HepG2 (cell line): ENCODE data around the gene ARID1A. TPM values are rescaled to one million over a fixed set of nuclear protein-coding genes. Genes with fewer than 3 reads are reported as not detected.

Experiments
- CBX1 ChIP-seq: IDR thresholded peaks from one replicate; pipeline ENCODE4 v1.6.1; 2016; ENCODE audit warnings: antibody characterized with exemption, low read depth
- ELF4 ChIP-seq: sonication (generic); formaldehyde crosslinking; IDR thresholded peaks from 2 replicates; pipeline ENCODE4 v1.5.0; 2020; ENCODE audit warnings: missing genetic modification reagents, mild to moderate bottlenecking, moderate library complexity, borderline replicate concordance
- GMEB1 ChIP-seq: sonication (generic); formaldehyde crosslinking; IDR thresholded peaks from 2 replicates; pipeline ENCODE4 v1.5.1; 2020; ENCODE audit warnings: missing genetic modification reagents, mild to moderate bottlenecking, borderline replicate concordance
- POLR2G ChIP-seq: fragments of 200-400 bp; formaldehyde crosslinking; IDR thresholded peaks from 2 replicates; pipeline ENCODE4 v1.6.1; 2018; ENCODE audit warnings: mild to moderate bottlenecking, low read depth, low read length, moderate library complexity
- RFX3 ChIP-seq: IDR thresholded peaks from 2 replicates; pipeline ENCODE4 v1.6.1; 2016; ENCODE audit warnings: missing biosample characterization, missing genetic modification reagents
- SOX5 ChIP-seq: IDR thresholded peaks from 2 replicates; pipeline ENCODE4 v1.6.1; 2016; ENCODE audit warnings: borderline replicate concordance
- TFAP4 ChIP-seq: sonication (generic); IDR thresholded peaks from 2 replicates; pipeline ENCODE4 v1.6.1; 2016; ENCODE audit warnings: low read depth, borderline replicate concordance
- TMF1 ChIP-seq: sonication (generic); formaldehyde crosslinking; IDR thresholded peaks from 2 replicates; pipeline ENCODE4 v1.8.1; 2022; ENCODE audit warnings: low read depth, missing genetic modification reagents
- ZGPAT ChIP-seq: IDR thresholded peaks from 2 replicates; pipeline ENCODE4 v1.6.1; 2016; ENCODE audit warnings: mild to moderate bottlenecking
- ZNF143 ChIP-seq: sonication (generic); formaldehyde crosslinking; IDR thresholded peaks from 2 replicates; pipeline ENCODE4 v1.4.0; 2020; ENCODE audit warnings: missing genetic modification reagents
- ZNF17 ChIP-seq: sonication (generic); formaldehyde crosslinking; IDR thresholded peaks from 2 replicates; pipeline ENCODE4 v1.5.0; 2020; ENCODE audit warnings: mild to moderate bottlenecking, missing genetic modification reagents
- ZNF512 ChIP-seq: sonication (generic); formaldehyde crosslinking; IDR thresholded peaks from 2 replicates; pipeline ENCODE4 v1.4.0; 2020; ENCODE audit warnings: mild to moderate bottlenecking, missing genetic modification reagents
- ZNF572 ChIP-seq: sonication (generic); formaldehyde crosslinking; IDR thresholded peaks from 2 replicates; pipeline ENCODE4 v1.5.1; 2020; ENCODE audit warnings: mild to moderate bottlenecking, missing genetic modification reagents
- ZNF576 ChIP-seq: sonication (generic); formaldehyde crosslinking; IDR thresholded peaks from 2 replicates; pipeline ENCODE4 v1.4.0; 2020; ENCODE audit warnings: mild to moderate bottlenecking, missing genetic modification reagents
- ZNF619 ChIP-seq: sonication (generic); formaldehyde crosslinking; IDR thresholded peaks from 2 replicates; pipeline ENCODE4 v1.4.0; 2020; ENCODE audit warnings: mild to moderate bottlenecking, missing genetic modification reagents
- ZNF768 ChIP-seq: sonication (generic); formaldehyde crosslinking; IDR thresholded peaks from 2 replicates; pipeline ENCODE4 v1.4.0; 2020; ENCODE audit warnings: missing genetic modification reagents
- ZNF879 ChIP-seq: sonication (generic); formaldehyde crosslinking; IDR thresholded peaks from 2 replicates; pipeline ENCODE4 v1.8.1; 2023; ENCODE audit warnings: missing genetic modification reagents
- polyA plus RNA-seq, 8 experiments: library from polyadenylated mRNA; depleted of rRNA in 3 of 8; stranded (reverse) in 7 of 8; unstranded in 1 of 8; fragments of >200 nt; fragmentation: Illumina TruSeq in 4 of 8; extraction: Trizol in 4 of 8; gene quantifications; 2 replicates each; pipeline versions ENCODE4 v1.2.1 to v1.2.3, GENCODE V29; 2011 to 2016; ENCODE audit warnings: low read depth in 4 of 8, missing spikeins in 1 of 8, mixed read lengths in 1 of 8; ENCODE audit not compliant: insufficient read depth in 1 of 8
- total RNA-seq, 5 experiments: library from RNA; depleted of rRNA; stranded (reverse); fragments of >200 nt; fragmentation: Illumina TruSeq; extraction: Trizol; gene quantifications; 2 replicates each; pipeline ENCODE4 v1.2.3, GENCODE V29; 2016; ENCODE audit warnings: low read depth in 1 of 5
- TF ChIP-seq, protein P1 (sequence below): sonication (generic); formaldehyde crosslinking; IDR thresholded peaks from 2 replicates; pipeline ENCODE4 v1.4.0; 2020; ENCODE audit warnings: mild to moderate bottlenecking, missing genetic modification reagents
- TF ChIP-seq, protein P2 (sequence below): sonication (generic); formaldehyde crosslinking; IDR thresholded peaks from 2 replicates; pipeline ENCODE4 v1.8.0; 2022; ENCODE audit warnings: missing genetic modification reagents, low read depth, mild to moderate bottlenecking, borderline replicate concordance
- TF ChIP-seq, protein P3 (sequence below): sonication (generic); formaldehyde crosslinking; IDR thresholded peaks from 2 replicates; pipeline ENCODE4 v1.5.0; 2020; ENCODE audit warnings: mild to moderate bottlenecking, missing genetic modification reagents, borderline replicate concordance

Gene ARID1A
- total and polyA plus RNA-seq, 2 of the 13 experiments (the other 11 are each of a cell fraction or from before 2014, with no cell fraction given) = 11.9 to 15.9 TPM

DNA sequence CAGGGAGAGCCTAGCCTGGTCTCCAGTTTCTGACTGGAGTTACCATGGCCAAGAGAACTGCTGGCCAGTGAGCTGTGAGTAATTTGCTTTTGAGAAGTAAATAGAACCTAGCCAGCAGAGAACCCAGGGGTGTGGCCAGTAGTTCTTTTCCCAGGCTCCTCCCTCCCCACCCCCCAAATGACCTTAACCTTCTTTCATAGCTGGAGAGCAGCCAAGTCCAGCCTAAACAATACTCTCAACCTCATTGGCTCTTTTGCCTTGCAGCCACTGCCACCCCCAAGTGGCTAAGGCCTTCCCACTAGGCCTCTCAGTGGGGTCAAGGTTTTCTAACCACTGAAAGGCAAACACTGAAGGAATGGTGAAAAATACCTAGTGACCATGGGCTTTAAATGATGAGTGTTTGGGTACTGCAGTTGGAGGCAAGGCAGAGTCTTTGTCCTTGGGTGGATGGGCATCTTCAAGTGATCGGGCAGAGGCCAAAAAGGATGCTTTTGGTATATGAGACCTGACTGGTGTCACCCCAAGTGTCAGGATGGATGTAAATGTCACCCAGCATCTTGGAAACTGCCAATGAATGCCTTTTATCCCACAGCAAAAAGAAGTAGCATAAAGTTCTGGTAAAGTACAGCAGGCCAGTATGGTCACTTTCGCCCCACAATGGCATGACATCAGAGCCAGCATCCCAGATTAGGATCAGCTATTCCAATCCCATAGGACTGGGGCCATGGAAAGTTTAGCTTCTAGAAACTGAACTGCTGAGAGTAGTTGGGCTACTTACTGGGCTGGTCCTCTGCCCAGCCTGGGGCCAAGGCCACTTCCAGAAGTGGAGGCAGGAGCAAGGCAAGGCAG, 88.4 kb downstream of the ARID1A start (continued):
- no peak for TF ChIP-seq ZNF768 (CRISPR knock-in tag)
- TF ChIP-seq RFX3 (CRISPR knock-in tag) = no peak
- no peak for TF ChIP-seq ZNF619 (CRISPR knock-in tag)
- no peak for TF ChIP-seq ZNF143 (CRISPR knock-in tag)
- 0 out of 2 replicates have a peak, but pooled peaks have one; percentile 44 for TF ChIP-seq POLR2G
- 0 out of 2 replicates have a peak, but pooled peaks have one; percentile 20 for TF ChIP-seq GMEB1 (CRISPR knock-in tag)
- peak; percentile 54; the same call in 1 of the 2 replicates for TF ChIP-seq TFAP4
- TF ChIP-seq ZNF879 (CRISPR knock-in tag) = no peak
- TF ChIP-seq, protein P1, sequence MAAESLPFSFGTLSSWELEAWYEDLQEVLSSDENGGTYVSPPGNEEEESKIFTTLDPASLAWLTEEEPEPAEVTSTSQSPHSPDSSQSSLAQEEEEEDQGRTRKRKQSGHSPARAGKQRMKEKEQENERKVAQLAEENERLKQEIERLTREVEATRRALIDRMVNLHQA (CRISPR knock-in tag) = no peak
- 0 out of 2 replicates have a peak, but pooled peaks have one; percentile 47 for TF ChIP-seq ZNF17 (CRISPR knock-in tag)
- no peak for TF ChIP-seq ZNF576 (CRISPR knock-in tag)
- TF ChIP-seq ELF4 (CRISPR knock-in tag) = no peak
- TF ChIP-seq, protein P2, sequence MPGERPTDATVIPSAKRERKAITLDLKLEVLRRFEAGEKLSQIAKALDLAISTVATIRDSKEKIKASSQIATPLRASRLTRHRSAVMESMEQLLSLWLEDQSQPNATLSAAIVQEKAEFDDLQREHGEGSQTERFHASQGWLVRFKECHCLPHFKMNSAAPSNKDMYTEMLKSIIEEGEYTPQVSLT = no peak
- no peak for TF ChIP-seq ZNF572 (CRISPR knock-in tag)
- TF ChIP-seq ZNF512 (CRISPR knock-in tag) = no peak
- peak; percentile 82 for TF ChIP-seq ZGPAT (CRISPR knock-in tag)
- no peak for TF ChIP-seq TMF1
- TF ChIP-seq, protein P3, sequence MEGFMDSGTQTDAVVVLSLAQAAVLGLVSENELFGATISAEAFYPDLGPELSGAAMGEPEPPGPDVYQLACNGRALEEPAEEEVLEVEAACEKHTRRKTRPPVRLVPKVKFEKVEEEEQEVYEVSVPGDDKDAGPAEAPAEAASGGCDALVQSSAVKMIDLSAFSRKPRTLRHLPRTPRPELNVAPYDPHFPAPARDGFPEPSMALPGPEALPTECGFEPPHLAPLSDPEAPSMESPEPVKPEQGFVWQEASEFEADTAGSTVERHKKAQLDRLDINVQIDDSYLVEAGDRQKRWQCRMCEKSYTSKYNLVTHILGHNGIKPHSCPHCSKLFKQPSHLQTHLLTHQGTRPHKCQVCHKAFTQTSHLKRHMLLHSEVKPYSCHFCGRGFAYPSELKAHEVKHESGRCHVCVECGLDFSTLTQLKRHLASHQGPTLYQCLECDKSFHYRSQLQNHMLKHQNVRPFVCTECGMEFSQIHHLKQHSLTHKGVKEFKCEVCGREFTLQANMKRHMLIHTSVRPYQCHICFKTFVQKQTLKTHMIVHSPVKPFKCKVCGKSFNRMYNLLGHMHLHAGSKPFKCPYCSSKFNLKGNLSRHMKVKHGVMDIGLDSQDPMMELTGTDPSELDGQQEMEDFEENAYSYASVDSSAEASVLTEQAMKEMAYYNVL (CRISPR knock-in tag) = peak; percentile 81; the same call in 1 of the 2 replicates
- no peak for TF ChIP-seq CBX1
- TF ChIP-seq SOX5 = peak; percentile 86
